HEK293 (cell line): ENCODE measurements around the gene HEATR3.

Experiments
- AEBP2 ChIP-seq: fragments of 450-650 bp; formaldehyde crosslinking; IDR thresholded peaks from 2 replicates; pipeline ENCODE4 v1.5.1; 2016; ENCODE audit warnings: missing biosample characterization, missing genetic modification characterization, borderline replicate concordance
- HOXA7 ChIP-seq: sonication (generic); formaldehyde crosslinking; IDR thresholded peaks from 2 replicates; pipeline ENCODE4 v1.8.1; 2022; ENCODE audit warnings: missing genetic modification reagents, borderline replicate concordance
- HOXD13 ChIP-seq: sonication (generic); formaldehyde crosslinking; IDR thresholded peaks from 2 replicates; pipeline ENCODE4 v1.8.0; 2022; ENCODE audit warnings: missing genetic modification reagents, borderline replicate concordance
- KLF8 ChIP-seq: fragments of 450-650 bp; formaldehyde crosslinking; IDR thresholded peaks from 2 replicates; pipeline ENCODE4 v1.5.1; 2016; ENCODE audit warnings: missing biosample characterization, missing genetic modification characterization
- SALL2 ChIP-seq: fragments of 450-650 bp; formaldehyde crosslinking; IDR thresholded peaks from 2 replicates; pipeline ENCODE4 v1.5.0; 2017; ENCODE audit warnings: missing biosample characterization, mild to moderate bottlenecking, missing genetic modification characterization, borderline replicate concordance
- SP2 ChIP-seq: fragments of 450-650 bp; formaldehyde crosslinking; IDR thresholded peaks from 2 replicates; pipeline ENCODE4 v1.5.1; 2016; ENCODE audit warnings: missing biosample characterization, missing genetic modification characterization
- TRIM28 ChIP-seq: IDR thresholded peaks from 2 replicates; pipeline ENCODE4 v1.6.1; 2011; ENCODE audit warnings: low read length, control low read depth, borderline replicate concordance
- ZIC2 ChIP-seq: fragments of 450-650 bp; formaldehyde crosslinking; IDR thresholded peaks from 2 replicates; pipeline ENCODE4 v1.5.1; 2016; ENCODE audit warnings: missing biosample characterization, missing genetic modification characterization
- ZNF121 ChIP-seq: fragments of 450-650 bp; formaldehyde crosslinking; IDR thresholded peaks from 2 replicates; pipeline ENCODE4 v1.5.1; 2016; ENCODE audit warnings: missing biosample characterization, missing genetic modification characterization
- ZNF148 ChIP-seq: fragments of 450-650 bp; formaldehyde crosslinking; IDR thresholded peaks from 2 replicates; pipeline ENCODE4 v1.5.0; 2017; ENCODE audit warnings: missing biosample characterization, missing genetic modification characterization, borderline replicate concordance
- ZNF174 ChIP-seq: fragments of 450-650 bp; formaldehyde crosslinking; IDR thresholded peaks from 2 replicates; pipeline ENCODE4 v1.5.0; 2017; ENCODE audit warnings: missing biosample characterization, mild to moderate bottlenecking, missing genetic modification characterization
- ZNF223 ChIP-seq: fragments of 450-650 bp; formaldehyde crosslinking; IDR thresholded peaks from 2 replicates; pipeline ENCODE4 v1.5.1; 2016; ENCODE audit warnings: missing biosample characterization, missing genetic modification characterization
- ZNF23 ChIP-seq: fragments of 450-650 bp; formaldehyde crosslinking; IDR thresholded peaks from 2 replicates; pipeline ENCODE4 v1.5.1; 2016; ENCODE audit warnings: missing biosample characterization, missing genetic modification characterization, borderline replicate concordance
- ZNF24 ChIP-seq: fragments of 450-650 bp; formaldehyde crosslinking; IDR thresholded peaks from 2 replicates; pipeline ENCODE4 v1.5.1; 2016; ENCODE audit warnings: missing biosample characterization, missing genetic modification characterization
- ZNF292 ChIP-seq: fragments of 450-650 bp; formaldehyde crosslinking; IDR thresholded peaks from 2 replicates; pipeline ENCODE4 v1.5.1; 2016; ENCODE audit warnings: low read depth, missing biosample characterization, missing genetic modification characterization, borderline replicate concordance
- ZNF341 ChIP-seq: fragments of 450-650 bp; formaldehyde crosslinking; IDR thresholded peaks from 2 replicates; pipeline ENCODE4; 2016; ENCODE audit warnings: low read depth, missing biosample characterization, missing genetic modification characterization
- ZNF350 ChIP-seq: fragments of 450-650 bp; formaldehyde crosslinking; IDR thresholded peaks from 2 replicates; pipeline ENCODE4 v1.5.0; 2017; ENCODE audit warnings: missing biosample characterization, mild to moderate bottlenecking, missing genetic modification characterization
- ZNF404 ChIP-seq: fragments of 450-650 bp; formaldehyde crosslinking; IDR thresholded peaks from 2 replicates; pipeline ENCODE4 v1.5.1; 2017; ENCODE audit warnings: missing biosample characterization, missing genetic modification characterization
- ZNF449 ChIP-seq: fragments of 450-650 bp; formaldehyde crosslinking; IDR thresholded peaks from 2 replicates; pipeline ENCODE4 v1.5.1; 2017; ENCODE audit warnings: missing biosample characterization, mild to moderate bottlenecking, missing genetic modification characterization, moderate library complexity
- ZNF501 ChIP-seq: fragments of 450-650 bp; formaldehyde crosslinking; IDR thresholded peaks from 2 replicates; pipeline ENCODE4 v1.5.1; 2016; ENCODE audit warnings: missing biosample characterization, missing genetic modification characterization
- ZNF510 ChIP-seq: fragments of 450-650 bp; formaldehyde crosslinking; IDR thresholded peaks from 2 replicates; pipeline ENCODE4 v1.5.1; 2018; ENCODE audit warnings: mild to moderate bottlenecking, missing genetic modification characterization, missing biosample characterization; ENCODE audit not compliant: insufficient replicate concordance
- ZNF514 ChIP-seq: fragments of 450-650 bp; formaldehyde crosslinking; IDR thresholded peaks from 2 replicates; pipeline ENCODE4 v1.5.1; 2016; ENCODE audit warnings: missing biosample characterization, missing genetic modification characterization
- ZNF580 ChIP-seq: fragments of 450-650 bp; formaldehyde crosslinking; IDR thresholded peaks from 2 replicates; pipeline ENCODE4 v1.5.1; 2016; ENCODE audit warnings: missing biosample characterization, missing genetic modification characterization
- ZNF596 ChIP-seq: fragments of 450-650 bp; IDR thresholded peaks from 2 replicates; pipeline ENCODE4 v1.5.0; 2018; ENCODE audit warnings: missing biosample characterization, mild to moderate bottlenecking, missing genetic modification characterization, moderate library complexity
- ZNF624 ChIP-seq: fragments of 450-650 bp; formaldehyde crosslinking; IDR thresholded peaks from 2 replicates; pipeline ENCODE4 v1.5.1; 2017; ENCODE audit warnings: missing biosample characterization, missing genetic modification characterization
- ZNF626 ChIP-seq: fragments of 450-650 bp; sonication (Bioruptor Pico); formaldehyde crosslinking; IDR thresholded peaks from 2 replicates; pipeline ENCODE4 v1.5.1; 2018; ENCODE audit warnings: missing biosample characterization, missing genetic modification characterization, inconsistent platforms
- ZNF645 ChIP-seq: fragments of 450-650 bp; formaldehyde crosslinking; IDR thresholded peaks from 2 replicates; pipeline ENCODE4; 2016; ENCODE audit warnings: missing biosample characterization, missing genetic modification characterization
- ZNF707 ChIP-seq: fragments of 450-650 bp; formaldehyde crosslinking; IDR thresholded peaks from 2 replicates; pipeline ENCODE4 v1.5.1; 2016; ENCODE audit warnings: missing biosample characterization, missing genetic modification characterization
- ZNF777 ChIP-seq: fragments of 450-650 bp; formaldehyde crosslinking; IDR thresholded peaks from 2 replicates; pipeline ENCODE4 v1.5.1; 2017; ENCODE audit warnings: missing biosample characterization, missing genetic modification characterization, borderline replicate concordance
- TF ChIP-seq, protein P1 (sequence below): fragments of 450-650 bp; formaldehyde crosslinking; IDR thresholded peaks from 2 replicates; pipeline ENCODE4 v1.5.1; 2016; ENCODE audit warnings: missing biosample characterization, missing genetic modification characterization
- TF ChIP-seq, protein P2 (sequence below): fragments of 450-650 bp; formaldehyde crosslinking; IDR thresholded peaks from 2 replicates; pipeline ENCODE4 v1.5.1; 2016; ENCODE audit warnings: missing biosample characterization, missing genetic modification characterization

HEATR3 gene

GRCh38 chr16:50152807-50153595 is 87.2 kb downstream of the HEATR3 start, which contains the start of gene TENT4B (continued):
- TF ChIP-seq, protein P1, sequence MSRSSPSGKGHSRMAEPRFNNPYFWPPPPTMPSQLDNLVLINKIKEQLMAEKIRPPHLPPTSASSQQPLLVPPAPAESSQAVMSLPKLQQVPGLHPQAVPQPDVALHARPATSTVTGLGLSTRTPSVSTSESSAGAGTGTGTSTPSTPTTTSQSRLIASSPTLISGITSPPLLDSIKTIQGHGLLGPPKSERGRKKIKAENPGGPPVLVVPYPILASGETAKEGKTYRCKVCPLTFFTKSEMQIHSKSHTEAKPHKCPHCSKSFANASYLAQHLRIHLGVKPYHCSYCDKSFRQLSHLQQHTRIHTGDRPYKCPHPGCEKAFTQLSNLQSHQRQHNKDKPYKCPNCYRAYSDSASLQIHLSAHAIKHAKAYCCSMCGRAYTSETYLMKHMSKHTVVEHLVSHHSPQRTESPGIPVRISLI = no peak
- no peak for TF ChIP-seq HOXD13
- no peak for TF ChIP-seq ZNF514 (tag by site-specific recombination)
- no peak for TF ChIP-seq ZNF121 (tag by site-specific recombination)
- TF ChIP-seq HOXA7 (CRISPR knock-in tag) = no peak
- TF ChIP-seq AEBP2 (tag by site-specific recombination) = no peak
- TF ChIP-seq ZNF341 = peak; percentile 29; the same call in 1 of the 2 replicates
- TF ChIP-seq ZNF596 (tag by site-specific recombination) = no peak
- TF ChIP-seq ZNF24 (tag by site-specific recombination) = no peak
- TF ChIP-seq ZNF501 (tag by site-specific recombination) = no peak
- no peak for TF ChIP-seq ZNF510 (tag by site-specific recombination)
- no peak for TF ChIP-seq ZNF404 (tag by site-specific recombination)
- TF ChIP-seq ZNF148 (tag by site-specific recombination) = no peak
- TF ChIP-seq TRIM28 = no peak
- TF ChIP-seq SP2 (tag by site-specific recombination) = peak; percentile 58
- TF ChIP-seq ZNF707 = no peak
- TF ChIP-seq ZNF223 (tag by site-specific recombination) = no peak
- TF ChIP-seq ZNF449 = 0 out of 2 replicates have a peak, but pooled peaks have one; percentile 18
- TF ChIP-seq ZNF624 (tag by site-specific recombination) = no peak
- TF ChIP-seq ZNF174 (tag by site-specific recombination) = no peak
- TF ChIP-seq ZNF645 (tag by site-specific recombination) = no peak
- no peak for TF ChIP-seq ZNF777 (tag by site-specific recombination)
- 0 out of 2 replicates have a peak, but pooled peaks have one; percentile 20 for TF ChIP-seq ZNF626 (tag by site-specific recombination)
- TF ChIP-seq ZNF350 (tag by site-specific recombination) = no peak
- TF ChIP-seq ZNF580 (tag by site-specific recombination) = peak; percentile 58
- TF ChIP-seq ZNF23 (tag by site-specific recombination) = no peak
- no peak for TF ChIP-seq ZNF292 (tag by site-specific recombination)
- TF ChIP-seq KLF8 (tag by site-specific recombination) = peak; percentile 86
- no peak for TF ChIP-seq SALL2 (tag by site-specific recombination)
- TF ChIP-seq ZIC2 (tag by site-specific recombination) = peak; percentile 59
- TF ChIP-seq, protein P2, sequence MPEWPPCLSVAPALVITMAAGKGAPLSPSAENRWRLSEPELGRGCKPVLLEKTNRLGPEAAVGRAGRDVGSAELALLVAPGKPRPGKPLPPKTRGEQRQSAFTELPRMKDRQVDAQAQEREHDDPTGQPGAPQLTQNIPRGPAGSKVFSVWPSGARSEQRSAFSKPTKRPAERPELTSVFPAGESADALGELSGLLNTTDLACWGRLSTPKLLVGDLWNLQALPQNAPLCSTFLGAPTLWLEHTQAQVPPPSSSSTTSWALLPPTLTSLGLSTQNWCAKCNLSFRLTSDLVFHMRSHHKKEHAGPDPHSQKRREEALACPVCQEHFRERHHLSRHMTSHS (tag by site-specific recombination) = no peak
